WI38 (cell line): ENCODE results near the gene ECM2.

Source experiments
- H3K4me3 ChIP-seq: 2 replicates; pipeline ENCODE4 v1.5.1; 2011; ENCODE audit warnings: low read depth, mild to moderate bottlenecking, control low read depth, low read length
- TF ChIP-seq, protein P1 (sequence below): IDR thresholded peaks from 2 replicates; pipeline ENCODE4 v1.5.1; 2012; ENCODE audit warnings: low read depth, mild to moderate bottlenecking, control low read depth, low read length

ECM2 gene

GRCh38 chr9:92516521-92516920, 19.3 kb downstream of the ECM2 start:
- no peak overlapping the region for H3K4me3 ChIP-seq
- TF ChIP-seq, protein P1, sequence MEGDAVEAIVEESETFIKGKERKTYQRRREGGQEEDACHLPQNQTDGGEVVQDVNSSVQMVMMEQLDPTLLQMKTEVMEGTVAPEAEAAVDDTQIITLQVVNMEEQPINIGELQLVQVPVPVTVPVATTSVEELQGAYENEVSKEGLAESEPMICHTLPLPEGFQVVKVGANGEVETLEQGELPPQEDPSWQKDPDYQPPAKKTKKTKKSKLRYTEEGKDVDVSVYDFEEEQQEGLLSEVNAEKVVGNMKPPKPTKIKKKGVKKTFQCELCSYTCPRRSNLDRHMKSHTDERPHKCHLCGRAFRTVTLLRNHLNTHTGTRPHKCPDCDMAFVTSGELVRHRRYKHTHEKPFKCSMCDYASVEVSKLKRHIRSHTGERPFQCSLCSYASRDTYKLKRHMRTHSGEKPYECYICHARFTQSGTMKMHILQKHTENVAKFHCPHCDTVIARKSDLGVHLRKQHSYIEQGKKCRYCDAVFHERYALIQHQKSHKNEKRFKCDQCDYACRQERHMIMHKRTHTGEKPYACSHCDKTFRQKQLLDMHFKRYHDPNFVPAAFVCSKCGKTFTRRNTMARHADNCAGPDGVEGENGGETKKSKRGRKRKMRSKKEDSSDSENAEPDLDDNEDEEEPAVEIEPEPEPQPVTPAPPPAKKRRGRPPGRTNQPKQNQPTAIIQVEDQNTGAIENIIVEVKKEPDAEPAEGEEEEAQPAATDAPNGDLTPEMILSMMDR = no peak

GRCh38 chr9:92514635-92515034, 21.2 kb downstream of the ECM2 start:
- no peak overlapping the region for H3K4me3 ChIP-seq
- TF ChIP-seq, protein P1 = no peak

- TF ChIP-seq, protein P1 = no peak
- no peak overlapping the region for H3K4me3 ChIP-seq
Measured at GRCh38 chr9:92513349-92513748, 22.4 kb downstream of the ECM2 start.

DNA sequence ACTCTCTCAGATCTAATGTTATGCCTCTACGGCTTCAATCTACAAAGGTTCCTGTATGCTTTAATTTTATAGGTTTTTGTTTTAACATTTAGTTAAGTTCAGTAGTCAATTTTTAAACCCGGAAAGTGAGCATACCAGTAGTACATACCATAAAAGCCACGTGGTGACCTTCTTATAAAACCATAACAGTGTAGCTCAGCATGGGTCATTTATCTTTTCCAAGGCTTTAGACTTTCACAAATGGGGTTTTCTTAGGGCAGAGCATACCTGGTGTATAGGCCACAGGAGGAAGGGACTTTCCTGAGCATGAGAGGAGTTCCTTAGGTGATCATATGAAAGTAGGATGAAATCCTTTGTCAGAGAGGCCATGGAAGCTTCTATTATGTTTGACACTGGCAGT, 23.2 kb downstream of the ECM2 start:
- H3K4me3 ChIP-seq = no peak overlapping the region
- TF ChIP-seq, protein P1 = no peak

DNA sequence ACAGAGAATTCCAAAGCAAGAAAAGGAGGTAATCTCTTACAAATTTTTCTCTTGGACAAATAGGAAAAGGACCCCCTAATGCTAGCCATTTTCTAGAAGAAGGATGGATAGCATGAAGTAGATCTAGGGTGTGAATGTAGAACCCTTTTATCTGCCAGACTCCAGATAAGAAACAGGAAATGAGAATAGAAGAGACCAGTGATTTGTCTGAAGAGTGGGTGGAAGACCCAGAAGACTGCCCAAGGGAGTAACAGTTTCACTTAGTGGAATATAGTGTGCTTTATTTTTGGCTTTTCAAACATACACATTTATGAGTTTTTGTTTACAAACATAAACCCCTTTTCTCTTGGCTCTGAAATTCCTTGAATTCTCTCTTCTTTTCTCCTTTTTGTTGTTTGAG, 25.0 kb downstream of the ECM2 start:
- H3K4me3 ChIP-seq = no peak overlapping the region
- TF ChIP-seq, protein P1 = no peak

DNA sequence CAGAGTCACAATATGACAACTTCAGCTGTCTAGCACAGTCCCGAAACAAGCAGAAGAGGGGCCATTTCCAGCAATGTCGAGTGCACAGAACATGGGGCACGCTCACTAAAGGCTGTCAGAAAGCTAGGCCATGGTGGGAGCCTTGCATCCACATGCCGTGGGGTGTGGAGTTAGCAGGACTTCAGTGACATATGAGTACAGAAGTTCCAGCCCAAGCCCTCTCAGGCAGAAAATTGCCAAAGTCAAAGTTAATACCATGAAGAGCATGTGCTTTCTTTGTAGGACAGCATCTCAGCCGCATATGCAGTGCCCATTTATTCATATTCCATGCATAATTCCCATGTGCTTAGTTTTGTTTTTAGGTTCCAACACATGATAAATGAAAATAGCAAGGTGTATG, 26.7 kb downstream of the ECM2 start:
- TF ChIP-seq, protein P1 = no peak
- H3K4me3 ChIP-seq = no peak overlapping the region

GRCh38 chr9:92508018-92508820, 27.6 kb downstream of the ECM2 start:
- TF ChIP-seq, protein P1 = no peak
- H3K4me3 ChIP-seq = no peak overlapping the region
